OCI-LY1 (cell line): ENCODE results near the gene RUFY3.

Source experiments
- H2AFZ ChIP-seq: fragments of 200-600 bp; sonication (generic), shearing (Covaris generic); 2 replicates; pipeline ENCODE4 v1.6.0; 2014; ENCODE audit warnings: antibody characterized with exemption, mild to moderate bottlenecking, low read length
- H3F3A ChIP-seq: fragments of 200-600 bp; sonication (generic), shearing (Covaris generic); 2 replicates; pipeline ENCODE4 v1.6.0; 2014; ENCODE audit warnings: mild to moderate bottlenecking, antibody characterized with exemption, low read length, moderate library complexity; ENCODE audit not compliant: insufficient read depth
- H3K27ac ChIP-seq: fragments of 200-600 bp; sonication (generic); 2 replicates; pipeline ENCODE4 v1.5.1; 2014; ENCODE audit warnings: low read length, mixed run types, mild to moderate bottlenecking, low read depth; ENCODE audit not compliant: poor library complexity, severe bottlenecking
- H3K27me3 ChIP-seq: fragments of 200-600 bp; sonication (generic); 2 replicates; pipeline ENCODE4 v1.6.0; 2014; ENCODE audit warnings: antibody characterized with exemption, mild to moderate bottlenecking, low read length, moderate library complexity; ENCODE audit not compliant: insufficient read depth
- H3K36me3 ChIP-seq: fragments of 200-600 bp; sonication (generic); 2 replicates; pipeline ENCODE4 v1.6.1; 2014; ENCODE audit warnings: mild to moderate bottlenecking, antibody characterized with exemption, low read length, moderate library complexity, mixed read lengths; ENCODE audit not compliant: insufficient read depth
- H3K4me1 ChIP-seq: fragments of 200-600 bp; sonication (generic); 2 replicates; pipeline ENCODE4 v1.5.1; 2014; ENCODE audit warnings: mild to moderate bottlenecking, low read length, moderate library complexity; ENCODE audit not compliant: insufficient read depth, severe bottlenecking
- H3K4me2 ChIP-seq: fragments of 200-600 bp; sonication (generic), shearing (Covaris generic); 2 replicates; pipeline ENCODE4 v1.6.1; 2014; ENCODE audit warnings: low read length
- H3K4me3 ChIP-seq: fragments of 200-600 bp; sonication (generic); 2 replicates; pipeline ENCODE4 v1.5.1; 2014; ENCODE audit warnings: low read length, low read depth, mild to moderate bottlenecking, mixed read lengths; ENCODE audit not compliant: poor library complexity, severe bottlenecking
- H3K79me2 ChIP-seq: fragments of 200-600 bp; shearing (Covaris generic); 2 replicates; pipeline ENCODE4 v1.6.1; 2016; ENCODE audit warnings: mixed run types, low read length, mixed read lengths; ENCODE audit not compliant: insufficient read depth
- H3K9ac ChIP-seq: fragments of 200-600 bp; sonication (generic), shearing (Covaris generic); 2 replicates; pipeline ENCODE4 v1.6.1; 2014; ENCODE audit warnings: mild to moderate bottlenecking, low read length, mixed read lengths
- H3K9me2 ChIP-seq: fragments of 200-600 bp; sonication (generic), shearing (Covaris generic); 2 replicates; pipeline ENCODE4 v1.6.1; 2014; ENCODE audit warnings: low read depth, mild to moderate bottlenecking, low read length, mixed read lengths
- H3K9me3 ChIP-seq: fragments of 200-600 bp; shearing (Covaris generic); 2 replicates; pipeline ENCODE4 v1.6.1; 2014; ENCODE audit warnings: low read length, mixed read lengths
- H4K20me1 ChIP-seq: fragments of 200-600 bp; sonication (generic), shearing (Covaris generic); 2 replicates; pipeline ENCODE4 v1.6.0; 2016; ENCODE audit warnings: mild to moderate bottlenecking, low read length; ENCODE audit not compliant: insufficient read depth
- CTCF ChIP-seq: fragments of 200-600 bp; sonication (generic), shearing (Covaris generic); IDR thresholded peaks from 2 replicates; pipeline ENCODE4 v1.5.1; 2017; ENCODE audit warnings: mild to moderate bottlenecking, antibody characterized with exemption, low read length, moderate library complexity, mixed read lengths
- EZH2 ChIP-seq: fragments of 200-600 bp; sonication (generic), shearing (Covaris generic); IDR thresholded peaks from 2 replicates; pipeline ENCODE4 v1.8.0; 2017; ENCODE audit warnings: borderline replicate concordance, mixed run types, mild to moderate bottlenecking, antibody characterized with exemption, low read length, moderate library complexity, mixed read lengths

The RUFY3 gene

GRCh38 chr4:70772929-70773555, 51.3 kb downstream of the RUFY3 start:
- Histone ChIP-seq H3K9me2 (no peaks in the 10 kb centered on the region), H3K27me3 (no peaks in the 10 kb centered on the region), H4K20me1 (no peaks in the 10 kb centered on the region), H3K4me2 (no peak overlapping the region), H3K27ac (no peak overlapping the region), H3K36me3 (peaks cover 58% of the 10 kb centered on the region), H3K9ac (no peak overlapping the region), H3K4me1 (no peaks in the 10 kb centered on the region), H3K9me3 (no peaks in the 10 kb centered on the region), H3F3A (no peaks in the 10 kb centered on the region), H3K4me3 (no peak overlapping the region), H2AFZ (no peak overlapping the region), H3K79me2 (no peaks in the 10 kb centered on the region)
- no peak for TF ChIP-seq EZH2
- TF ChIP-seq CTCF: no peak

GRCh38 chr4:70778888-70779422, 57.2 kb downstream of the RUFY3 start:
- Histone ChIP-seq H2AFZ (no peak overlapping the region), H3F3A (no peaks in the 10 kb centered on the region), H3K36me3 (peaks cover 60% of the 10 kb centered on the region), H3K79me2 (no peaks in the 10 kb centered on the region), H3K4me2 (no peak overlapping the region), H3K9me2 (no peaks in the 10 kb centered on the region), H4K20me1 (no peaks in the 10 kb centered on the region), H3K9ac (no peak overlapping the region), H3K9me3 (no peaks in the 10 kb centered on the region), H3K27me3 (no peaks in the 10 kb centered on the region), H3K4me1 (no peaks in the 10 kb centered on the region), H3K4me3 (no peak overlapping the region), H3K27ac (no peak overlapping the region)
- TF ChIP-seq EZH2 (no peak), CTCF (no peak)

DNA sequence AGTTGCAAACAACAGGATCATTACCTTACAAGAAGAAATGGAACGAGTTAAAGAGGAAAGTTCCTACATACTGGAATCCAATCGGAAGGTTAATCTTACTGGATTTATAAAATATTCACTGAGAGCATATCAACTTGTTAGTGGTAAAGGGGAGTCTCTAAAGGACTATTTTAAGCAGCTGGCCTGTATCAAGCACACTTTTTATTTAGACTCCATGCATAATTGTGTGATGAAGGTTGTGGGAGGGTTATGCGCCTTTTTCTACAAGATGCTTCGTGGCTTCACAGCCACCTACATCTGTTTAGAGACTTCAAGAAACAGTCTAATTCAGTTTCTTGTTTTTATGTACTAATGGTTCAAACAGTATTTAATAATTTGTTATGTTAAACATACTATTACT, 61.3 kb downstream of the RUFY3 start:
- Histone ChIP-seq H4K20me1 (no peaks in the 10 kb centered on the region), H2AFZ (no peak overlapping the region), H3K4me2 (no peak overlapping the region), H3K4me1 (no peaks in the 10 kb centered on the region), H3K36me3 (peaks cover 77% of the 10 kb centered on the region), H3K9me2 (no peaks in the 10 kb centered on the region), H3K4me3 (no peak overlapping the region), H3K27ac (no peak overlapping the region), H3K9me3 (no peaks in the 10 kb centered on the region), H3K9ac (no peak overlapping the region), H3F3A (no peaks in the 10 kb centered on the region), H3K27me3 (no peaks in the 10 kb centered on the region), H3K79me2 (no peaks in the 10 kb centered on the region)
- TF ChIP-seq EZH2 (no peak), CTCF (no peak)
